ENCODE measurements around the gene KLK5.

GRCh38 chr19:50978772-50979390 is 26.0 kb upstream of the KLK5 start:
- TF ChIP-seq RAD21 (conservative IDR thresholded peaks at IDR 0.05 in 1 of 2, IDR thresholded peaks at IDR 0.05 in 1 of 2) (no peak), ZC3H11A (IDR thresholded peaks at IDR 0.05) (no peak), CTCF (IDR thresholded peaks at IDR 0.05) (no peak), HDAC2 (IDR thresholded peaks at IDR 0.05) (no peak), EP300 (IDR thresholded peaks at IDR 0.05) (no peak), ELK1 (IDR thresholded peaks at IDR 0.05; ENCODE audit: low read depth, low read length) (no peak), POLR2A (IDR thresholded peaks at IDR 0.05; ENCODE audit: low read length) (no peak), SMC3 (IDR thresholded peaks at IDR 0.05) (no peak), RCOR1 (IDR thresholded peaks at IDR 0.05; ENCODE audit: low read depth, low read length) (no peak), HOXB13 (CRISPR knock-in tag; IDR thresholded peaks at IDR 0.05; ENCODE audit: low read depth) (no peak), HOXA7 (CRISPR knock-in tag; IDR thresholded peaks at IDR 0.05) (no peak), NFE2L2 (conservative IDR thresholded peaks at IDR 0.05; ENCODE audit: low read length) (no peak), CBX8 (IDR thresholded peaks at IDR 0.05) (no peak), NR3C1 (IDR thresholded peaks at IDR 0.05) (no peak)
